ENCODE results near the gene PBX4. TPM values are rescaled to one million over a fixed set of nuclear protein-coding genes. Genes with fewer than 3 reads are reported as not detected.
A peak's percentile ranks its signal among the peaks of the same experiment; 100 is the strongest.
"Not testable (repeated sequence)": the region's sequence is repeated elsewhere in the genome, so short reads cannot be mapped to it uniquely, and the experiment has no call there.

Gene PBX4
- total RNA-seq, 2 donors from 2014 or later = 63.9 to 101 TPM

- Mint-ChIP-seq H3K4me3 (no peak overlapping the region), H3K27ac (no peak overlapping the region), H3K4me1 (peaks cover 23% of the 10 kb centered on the region), H3K27me3 (no peaks in the 10 kb centered on the region), H3K36me3 (ENCODE audit: low read depth) (peaks cover 51% of the 10 kb centered on the region), H3K9me3 (no peaks in the 10 kb centered on the region)
- ATAC-seq (replicated peaks) = no peak
Measured at GRCh38 chr19:19623383-19623782, 4.9 kb upstream of the PBX4 start.

- Mint-ChIP-seq H3K4me3 (no peak overlapping the region), H3K27ac (peak overlapping the region; percentile 98), H3K27me3 (no peaks in the 10 kb centered on the region), H3K4me1 (peaks cover 24% of the 10 kb centered on the region), H3K36me3 (ENCODE audit: low read depth) (peaks cover 62% of the 10 kb centered on the region), H3K9me3 (no peaks in the 10 kb centered on the region)
- ATAC-seq (replicated peaks) = no peak
Measured at GRCh38 chr19:19619849-19620210, 1.3 kb upstream of the PBX4 start.

- H3K36me3 Mint-ChIP-seq (ENCODE audit: low read depth) = peaks cover 63% of the 10 kb centered on the region
- peaks cover 24% of the 10 kb centered on the region for H3K4me1 Mint-ChIP-seq
- no peak for ATAC-seq (replicated peaks)
- H3K27me3 Mint-ChIP-seq = no peaks in the 10 kb centered on the region
- peak overlapping the region; percentile 96 for H3K4me3 Mint-ChIP-seq
- peak overlapping the region; percentile 98 for H3K27ac Mint-ChIP-seq
- no peaks in the 10 kb centered on the region for H3K9me3 Mint-ChIP-seq
Measured at GRCh38 chr19:19619181-19619848, 828 bp upstream of the PBX4 start.

- peaks cover 29% of the 10 kb centered on the region for H3K4me1 Mint-ChIP-seq
- peak; percentile 52 for ATAC-seq (replicated peaks)
- H3K27me3 Mint-ChIP-seq = no peaks in the 10 kb centered on the region
- H3K9me3 Mint-ChIP-seq = no peaks in the 10 kb centered on the region
- peaks cover 81% of the 10 kb centered on the region for H3K36me3 Mint-ChIP-seq (ENCODE audit: low read depth)
- peak overlapping the region; percentile 96 for H3K4me3 Mint-ChIP-seq
- H3K27ac Mint-ChIP-seq = peak overlapping the region; percentile 81
Measured at GRCh38 chr19:19615086-19615485, 3.4 kb downstream of the PBX4 start.

GRCh38 chr19:19613506-19613905 is 5.0 kb downstream of the PBX4 start:
- Mint-ChIP-seq H3K27me3 (no peaks in the 10 kb centered on the region), H3K4me1 (peaks cover 28% of the 10 kb centered on the region), H3K9me3 (no peaks in the 10 kb centered on the region), H3K36me3 (ENCODE audit: low read depth) (peaks cover 90% of the 10 kb centered on the region), H3K4me3 (peak overlapping the region; percentile 96), H3K27ac (no peak overlapping the region)
- no peak for ATAC-seq (replicated peaks)

GRCh38 chr19:19610376-19611202 is 7.9 kb downstream of the PBX4 start:
- peak overlapping the region; percentile 46 for H3K27ac Mint-ChIP-seq
- no peaks in the 10 kb centered on the region for H3K9me3 Mint-ChIP-seq
- H3K4me3 Mint-ChIP-seq = no peak overlapping the region
- ATAC-seq (replicated peaks) = no peak
- no peaks in the 10 kb centered on the region for H3K27me3 Mint-ChIP-seq
- peaks cover 28% of the 10 kb centered on the region for H3K4me1 Mint-ChIP-seq
- peaks cover 92% of the 10 kb centered on the region for H3K36me3 Mint-ChIP-seq (ENCODE audit: low read depth)

GRCh38 chr19:19606686-19607085 is 11.8 kb downstream of the PBX4 start:
- H3K9me3 Mint-ChIP-seq; H3K27me3 Mint-ChIP-seq; ATAC-seq (replicated peaks): not testable (repeated sequence)
- peak overlapping the region; percentile 85 for H3K27ac Mint-ChIP-seq
- peak overlapping the region; percentile 70 for H3K4me3 Mint-ChIP-seq
- H3K36me3 Mint-ChIP-seq (ENCODE audit: low read depth) = peaks cover 74% of the 10 kb centered on the region
- peaks cover 34% of the 10 kb centered on the region for H3K4me1 Mint-ChIP-seq

- H3K27ac Mint-ChIP-seq = peak overlapping the region; percentile 85
- peaks cover 41% of the 10 kb centered on the region for H3K4me1 Mint-ChIP-seq
- peaks cover 77% of the 10 kb centered on the region for H3K36me3 Mint-ChIP-seq (ENCODE audit: low read depth)
- ATAC-seq (replicated peaks) = peak; percentile 92
- peaks cover 3% of the 10 kb centered on the region for H3K9me3 Mint-ChIP-seq
- H3K4me3 Mint-ChIP-seq = peak overlapping the region; percentile 70
- H3K27me3 Mint-ChIP-seq = no peaks in the 10 kb centered on the region
Measured at GRCh38 chr19:19606021-19606420, 12.5 kb downstream of the PBX4 start.

- Mint-ChIP-seq H3K4me1 (peaks cover 46% of the 10 kb centered on the region), H3K27me3 (no peaks in the 10 kb centered on the region), H3K4me3 (peak overlapping the region; percentile 92), H3K27ac (peak overlapping the region; percentile 84), H3K9me3 (peaks cover 6% of the 10 kb centered on the region), H3K36me3 (ENCODE audit: low read depth) (peaks cover 71% of the 10 kb centered on the region)
- no peak for ATAC-seq (replicated peaks)
Measured at GRCh38 chr19:19602713-19603324, 15.7 kb downstream of the PBX4 start.

- Mint-ChIP-seq H3K36me3 (ENCODE audit: low read depth) (peaks cover 71% of the 10 kb centered on the region), H3K27ac (peak overlapping the region; percentile 84), H3K27me3 (no peaks in the 10 kb centered on the region), H3K4me3 (peak overlapping the region; percentile 92), H3K9me3 (peaks cover 6% of the 10 kb centered on the region), H3K4me1 (peaks cover 52% of the 10 kb centered on the region)
- ATAC-seq (replicated peaks) = no peak
Measured at GRCh38 chr19:19602136-19602712, 16.3 kb downstream of the PBX4 start.

- H3K4me1 Mint-ChIP-seq = peaks cover 48% of the 10 kb centered on the region
- peak overlapping the region; percentile 84 for H3K27ac Mint-ChIP-seq
- peak overlapping the region; percentile 92 for H3K4me3 Mint-ChIP-seq
- H3K36me3 Mint-ChIP-seq (ENCODE audit: low read depth) = peaks cover 74% of the 10 kb centered on the region
- H3K27me3 Mint-ChIP-seq = no peaks in the 10 kb centered on the region
- peaks cover 6% of the 10 kb centered on the region for H3K9me3 Mint-ChIP-seq
- no peak for ATAC-seq (replicated peaks)
Measured at GRCh38 chr19:19600793-19601330, 17.6 kb downstream of the PBX4 start.

GRCh38 chr19:19598728-19599451 is 19.6 kb downstream of the PBX4 start:
- not testable (repeated sequence) for H3K9me3 Mint-ChIP-seq, H3K27me3 Mint-ChIP-seq
- ATAC-seq (replicated peaks) = peak; percentile 59
- peaks cover 60% of the 10 kb centered on the region for H3K4me1 Mint-ChIP-seq
- H3K4me3 Mint-ChIP-seq = peak overlapping the region; percentile 92
- peak overlapping the region; percentile 100 for H3K27ac Mint-ChIP-seq
- H3K36me3 Mint-ChIP-seq (ENCODE audit: low read depth) = peaks cover 86% of the 10 kb centered on the region

- H3K27ac Mint-ChIP-seq = peak overlapping the region; percentile 100
- no peaks in the 10 kb centered on the region for H3K27me3 Mint-ChIP-seq
- peaks cover 6% of the 10 kb centered on the region for H3K9me3 Mint-ChIP-seq
- peaks cover 84% of the 10 kb centered on the region for H3K36me3 Mint-ChIP-seq (ENCODE audit: low read depth)
- H3K4me3 Mint-ChIP-seq = peak overlapping the region; percentile 92
- H3K4me1 Mint-ChIP-seq = peaks cover 56% of the 10 kb centered on the region
- peak; percentile 75 for ATAC-seq (replicated peaks)
Measured at GRCh38 chr19:19597809-19598306, 20.6 kb downstream of the PBX4 start.

All from activated T-helper 17 cell treated with anti-CD3 and anti-CD28 coated beads, Interleukin-2, amount 50 U/mL, for 72 hours (primary cell).